Hepatocyte (in vitro differentiated cells): ENCODE results near the gene GCC1.

ENCODE experiments used
- EZH2 ChIP-seq: fragments of 200-600 bp; sonication (generic); IDR thresholded peaks from 2 replicates; pipeline ENCODE4 v1.6.1; 2016; ENCODE audit warnings: antibody characterized with exemption, mild to moderate bottlenecking, borderline replicate concordance
- EZH2phosphoT487 ChIP-seq: fragments of 200-600 bp; sonication (generic); IDR thresholded peaks from one replicate; pipeline ENCODE4 v1.6.1; 2018; ENCODE audit warnings: antibody characterized with exemption, mild to moderate bottlenecking, low read depth, moderate library complexity; ENCODE audit not compliant: unreplicated experiment, severe bottlenecking
- TF ChIP-seq, protein P1 (sequence below): fragments of 200-600 bp; sonication (generic); IDR thresholded peaks from 2 replicates; pipeline ENCODE4 v1.5.1; 2016; ENCODE audit warnings: antibody characterized with exemption, mild to moderate bottlenecking; ENCODE audit not compliant: poor library complexity

GRCh38 chr7:127581716-127582115 is 3.7 kb downstream of the GCC1 start:
- TF ChIP-seq, protein P1, sequence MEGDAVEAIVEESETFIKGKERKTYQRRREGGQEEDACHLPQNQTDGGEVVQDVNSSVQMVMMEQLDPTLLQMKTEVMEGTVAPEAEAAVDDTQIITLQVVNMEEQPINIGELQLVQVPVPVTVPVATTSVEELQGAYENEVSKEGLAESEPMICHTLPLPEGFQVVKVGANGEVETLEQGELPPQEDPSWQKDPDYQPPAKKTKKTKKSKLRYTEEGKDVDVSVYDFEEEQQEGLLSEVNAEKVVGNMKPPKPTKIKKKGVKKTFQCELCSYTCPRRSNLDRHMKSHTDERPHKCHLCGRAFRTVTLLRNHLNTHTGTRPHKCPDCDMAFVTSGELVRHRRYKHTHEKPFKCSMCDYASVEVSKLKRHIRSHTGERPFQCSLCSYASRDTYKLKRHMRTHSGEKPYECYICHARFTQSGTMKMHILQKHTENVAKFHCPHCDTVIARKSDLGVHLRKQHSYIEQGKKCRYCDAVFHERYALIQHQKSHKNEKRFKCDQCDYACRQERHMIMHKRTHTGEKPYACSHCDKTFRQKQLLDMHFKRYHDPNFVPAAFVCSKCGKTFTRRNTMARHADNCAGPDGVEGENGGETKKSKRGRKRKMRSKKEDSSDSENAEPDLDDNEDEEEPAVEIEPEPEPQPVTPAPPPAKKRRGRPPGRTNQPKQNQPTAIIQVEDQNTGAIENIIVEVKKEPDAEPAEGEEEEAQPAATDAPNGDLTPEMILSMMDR: no peak
- TF ChIP-seq EZH2 (no peak), EZH2phosphoT487 (no peak)
